K562 (cell line): ENCODE measurements around the gene CMTM8. TPM values are rescaled to one million over a fixed set of nuclear protein-coding genes. Genes with fewer than 3 reads are reported as not detected.

Experiments used
- ATAC-seq: fragments of 200-7000 bp; cut with Tn5 transposase; 3 replicates; pipeline ENCODE4 v1.9.1; 2020; ENCODE audit warnings: moderate library complexity
- BruUV-seq: library from RNA; stranded (reverse); fragments of 400-500 nt; replicated peaks from 2 replicates; lab custom pipeline; 2021; lab: Mats Ljungman, UMichigan
- CTCF ChIA-PET: fragments of 300-600 bp; formaldehyde crosslinking; extraction: SDS; loops from one replicate; lab custom pipeline; 2021; ENCODE audit warnings: low intra/inter-chr PET ratio; lab: Yijun Ruan, JAX
- POLR2A ChIA-PET: fragments of 300-600, 350-650 bp; sonication (Branson Sonifier 250); formaldehyde crosslinking; extraction: SDS; loops from one replicate; lab custom pipeline; 2021; ENCODE audit warnings: antibody characterized with exemption, inconsistent platforms; lab: Yijun Ruan, JAX
- DNase-seq, 4 experiments: peaks; one replicate each; pipeline versions ENCODE4 v3.0.0 to v3.0.0-alpha.2; 2011 to 2018; ENCODE audit warnings: low spot score in 3 of 4, mixed read lengths in 3 of 4; ENCODE audit errors: extremely low read depth in 1 of 4
- FAIRE-seq: peaks from 2 replicates; lab custom pipeline; 2011; peaks lifted over from hg19 to GRCh38; lab: Jason Lieb, UNC
- H2AFZ ChIP-seq: 2 replicates; pipeline ENCODE4 v1.6.0; 2011; ENCODE audit warnings: low read depth, low read length, control low read depth, inconsistent platforms
- H3K27ac ChIP-seq: fragments of 200-600 bp; 3 replicates; pipeline ENCODE4 v1.8.0; 2011; ENCODE audit warnings: low read depth, mild to moderate bottlenecking, control low read depth, inconsistent platforms, low read length, moderate library complexity, mixed read lengths; ENCODE audit errors: extremely low read depth
- H3K27me3 ChIP-seq, 2 experiments: fragments of 300-600 bp in 1 of 2; 2 replicates in 1 of 2; 3 replicates in 1 of 2; pipeline versions ENCODE4 v1.6.0 to v1.8.0; 2011; ENCODE audit warnings: inconsistent platforms in 2 of 2, low read length in 2 of 2, mild to moderate bottlenecking in 1 of 2, mixed read lengths in 1 of 2, moderate library complexity in 1 of 2; ENCODE audit not compliant: control insufficient read depth in 2 of 2, insufficient read depth in 2 of 2
- H3K36me3 ChIP-seq: fragments of 300-600 bp; 3 replicates; pipeline ENCODE4 v1.8.0; 2011; ENCODE audit warnings: mild to moderate bottlenecking, low read length, inconsistent platforms; ENCODE audit not compliant: control insufficient read depth, insufficient read depth
- H3K4me1 ChIP-seq, 2 experiments: fragments of 200-600 bp in 1 of 2; replicated peaks in 1 of 2; 2 replicates in 1 of 2; 3 replicates in 1 of 2; pipeline versions ENCODE4 v1.5.1 to v1.8.0; 2011; ENCODE audit warnings: inconsistent platforms in 2 of 2, low read length in 2 of 2, mild to moderate bottlenecking in 1 of 2, mixed read lengths in 1 of 2, moderate library complexity in 1 of 2; ENCODE audit not compliant: control insufficient read depth in 2 of 2, insufficient read depth in 2 of 2
- H3K4me2 ChIP-seq: 2 replicates; pipeline ENCODE4 v1.6.1; 2011; ENCODE audit warnings: low read length, control low read depth, inconsistent platforms, mixed read lengths; ENCODE audit not compliant: insufficient read depth
- H3K4me3 ChIP-seq: fragments of 200-600 bp; sonication (generic), shearing (Covaris generic); 2 replicates; pipeline ENCODE4 v1.5.1; 2016; ENCODE audit warnings: control low read depth, inconsistent platforms
- H3K79me2 ChIP-seq: fragments of 200-600 bp; 3 replicates; pipeline ENCODE4 v1.8.0; 2011; ENCODE audit warnings: low read length, inconsistent platforms; ENCODE audit not compliant: control insufficient read depth, insufficient read depth
- H3K9ac ChIP-seq, 2 experiments: 2 replicates each; pipeline versions ENCODE4 v1.6.0 to v1.6.1; 2011; ENCODE audit warnings: low read depth in 2 of 2, low read length in 2 of 2, control low read depth in 1 of 2, inconsistent platforms in 1 of 2, mild to moderate bottlenecking in 1 of 2, mixed read lengths in 1 of 2; ENCODE audit not compliant: insufficient read depth in 1 of 2
- H3K9me1 ChIP-seq: one replicate; pipeline ENCODE4 v1.6.0; 2011; ENCODE audit warnings: inconsistent platforms, mild to moderate bottlenecking, low read length, moderate library complexity; ENCODE audit not compliant: control insufficient read depth, insufficient read depth
- H3K9me3 ChIP-seq: replicated peaks from 2 replicates; pipeline ENCODE4 v1.5.1; 2011; ENCODE audit warnings: low read depth, low read length, inconsistent platforms; ENCODE audit not compliant: control insufficient read depth, insufficient read depth
- H4K20me1 ChIP-seq: replicated peaks from 2 replicates; pipeline ENCODE4 v1.6.1; 2011; ENCODE audit warnings: low read length, inconsistent platforms, mixed read lengths; ENCODE audit not compliant: control insufficient read depth, insufficient read depth
- HMG20B ChIP-seq: fragments of 250-450 bp; sonication (Bioruptor Pico); IDR thresholded peaks from 2 replicates; pipeline ENCODE4 v1.5.0; 2021; ENCODE audit warnings: mild to moderate bottlenecking
- LCOR ChIP-seq: sonication (generic); formaldehyde crosslinking; IDR thresholded peaks from 2 replicates; pipeline ENCODE4 v1.8.0; 2022; ENCODE audit warnings: mild to moderate bottlenecking, missing genetic modification reagents
- SIN3A ChIP-seq, 2 experiments: fragments of 150-350 bp in 1 of 2; IDR thresholded peaks; 2 replicates each; pipeline ENCODE4 v1.6.1; 2011 to 2016; ENCODE audit warnings: borderline replicate concordance in 2 of 2, low read depth in 2 of 2, low read length in 2 of 2, mild to moderate bottlenecking in 2 of 2, moderate library complexity in 2 of 2; ENCODE audit not compliant: control insufficient read depth in 1 of 2
- ZNF77 ChIP-seq: fragments of 250-450 bp; sonication (Bioruptor Pico); IDR thresholded peaks from 2 replicates; pipeline ENCODE4 v1.5.0; 2020
- WGBS: fragments of 100-300 bp; shearing (Covaris generic); methylation state at CpG from one replicate; pipeline ENCODE4 v1.1.6; 2016; ENCODE audit warnings: low coverage, mixed read lengths; ENCODE audit not compliant: insufficient coverage; ENCODE audit errors: missing lambda C conversion rate; 5-methylcytosine and 5-hydroxymethylcytosine counted together
- in situ Hi-C: fragments of 300-500 bp; cut with MboI; formaldehyde crosslinking; loops from 4 replicates; pipeline ENCODE4 v1.15.0; 2018; ENCODE audit warnings: inconsistent platforms, mixed read lengths
- intact Hi-C: fragments of 100-400 bp; cut with micrococcal nuclease; formaldehyde crosslinking; loops from 2 replicates; pipeline ENCODE4 v1.14.2; 2022
- polyA plus RNA-seq, 8 experiments: library from polyadenylated mRNA; depleted of rRNA in 4 of 8; stranded (reverse) in 5 of 8; unstranded in 3 of 8; fragments of >200 nt; fragmentation: Nextera tagmentation in 2 of 8; fragmentation: Illumina TruSeq in 1 of 8; extraction: Ambion mirVana in 2 of 8; extraction: Trizol in 1 of 8; gene quantifications; 2 replicates each; pipeline versions ENCODE4 v1.2.1 to v1.2.3, GENCODE V29; 2011 to 2014; ENCODE audit warnings: inconsistent platforms in 1 of 8, missing spikeins in 1 of 8
- total RNA-seq, 7 experiments: library from RNA; depleted of rRNA in 6 of 7; stranded (reverse); fragments of >200 nt in 6 of 7; fragmentation: Illumina TruSeq in 2 of 7; extraction: Trizol in 2 of 7; gene quantifications; 2 replicates each; pipeline versions ENCODE4 v1.2.1 to v1.2.3, GENCODE V29; 2011 to 2021; ENCODE audit warnings: low replicate concordance in 1 of 7
- TF ChIP-seq, protein P1 (sequence below): fragments of 250-450 bp; sonication (Bioruptor Pico); IDR thresholded peaks from 2 replicates; pipeline ENCODE4 v1.4.0; 2020

CMTM8 gene
- total and polyA plus RNA-seq, 9 of the 15 experiments (the other 6 are each of a cell fraction or from before 2014, with no cell fraction given), result not detected

DNA sequence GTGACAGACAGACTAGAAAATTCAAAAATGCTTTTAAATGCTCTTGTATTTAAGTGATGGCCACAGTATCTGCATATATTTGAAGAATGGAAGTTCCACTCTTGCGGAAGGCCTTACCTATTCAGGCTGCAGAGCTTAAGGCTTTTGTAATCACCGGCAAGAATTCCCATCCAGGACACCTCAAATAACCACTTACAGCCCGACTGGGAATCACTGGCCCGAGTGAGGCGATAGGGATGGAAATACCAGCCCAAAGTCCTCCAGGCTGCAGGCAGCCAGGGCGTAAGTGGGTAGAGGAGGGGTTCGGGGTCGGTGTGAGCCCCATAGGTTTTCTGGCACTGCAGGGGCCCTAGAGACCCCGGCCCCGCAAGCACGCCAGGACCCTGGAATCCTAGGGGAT, 162.6 kb downstream of the CMTM8 start:
- Histone ChIP-seq H3K4me1 (peaks cover 0 to 6% of the 10 kb centered on the region in 2 experiments; a peak in 1 of 5 replicates), H4K20me1 (no peaks in the 10 kb centered on the region), H3K4me2 (no peak overlapping the region), H2AFZ (no peak overlapping the region), H3K27me3 (peaks cover 22 to 35% of the 10 kb centered on the region in 2 experiments; a peak in 4 of 5 replicates), H3K27ac (no peak overlapping the region), H3K79me2 (no peaks in the 10 kb centered on the region), H3K9ac (no peak overlapping the region), H3K4me3 (no peak overlapping the region), H3K36me3 (no peaks in the 10 kb centered on the region), H3K9me3 (no peaks in the 10 kb centered on the region), H3K9me1 (no peaks in the 10 kb centered on the region)
- TF ChIP-seq HMG20B (no peak), LCOR (CRISPR knock-in tag) (no peak), ZNF77 (no peak), SIN3A (IDR thresholded peaks at IDR 0.05; ENCODE audit: borderline replicate concordance in 2 of 2, control insufficient read depth in 1 of 2, low read depth in 2 of 2, low read length in 2 of 2) (no peak)
- TF ChIP-seq, protein P1, sequence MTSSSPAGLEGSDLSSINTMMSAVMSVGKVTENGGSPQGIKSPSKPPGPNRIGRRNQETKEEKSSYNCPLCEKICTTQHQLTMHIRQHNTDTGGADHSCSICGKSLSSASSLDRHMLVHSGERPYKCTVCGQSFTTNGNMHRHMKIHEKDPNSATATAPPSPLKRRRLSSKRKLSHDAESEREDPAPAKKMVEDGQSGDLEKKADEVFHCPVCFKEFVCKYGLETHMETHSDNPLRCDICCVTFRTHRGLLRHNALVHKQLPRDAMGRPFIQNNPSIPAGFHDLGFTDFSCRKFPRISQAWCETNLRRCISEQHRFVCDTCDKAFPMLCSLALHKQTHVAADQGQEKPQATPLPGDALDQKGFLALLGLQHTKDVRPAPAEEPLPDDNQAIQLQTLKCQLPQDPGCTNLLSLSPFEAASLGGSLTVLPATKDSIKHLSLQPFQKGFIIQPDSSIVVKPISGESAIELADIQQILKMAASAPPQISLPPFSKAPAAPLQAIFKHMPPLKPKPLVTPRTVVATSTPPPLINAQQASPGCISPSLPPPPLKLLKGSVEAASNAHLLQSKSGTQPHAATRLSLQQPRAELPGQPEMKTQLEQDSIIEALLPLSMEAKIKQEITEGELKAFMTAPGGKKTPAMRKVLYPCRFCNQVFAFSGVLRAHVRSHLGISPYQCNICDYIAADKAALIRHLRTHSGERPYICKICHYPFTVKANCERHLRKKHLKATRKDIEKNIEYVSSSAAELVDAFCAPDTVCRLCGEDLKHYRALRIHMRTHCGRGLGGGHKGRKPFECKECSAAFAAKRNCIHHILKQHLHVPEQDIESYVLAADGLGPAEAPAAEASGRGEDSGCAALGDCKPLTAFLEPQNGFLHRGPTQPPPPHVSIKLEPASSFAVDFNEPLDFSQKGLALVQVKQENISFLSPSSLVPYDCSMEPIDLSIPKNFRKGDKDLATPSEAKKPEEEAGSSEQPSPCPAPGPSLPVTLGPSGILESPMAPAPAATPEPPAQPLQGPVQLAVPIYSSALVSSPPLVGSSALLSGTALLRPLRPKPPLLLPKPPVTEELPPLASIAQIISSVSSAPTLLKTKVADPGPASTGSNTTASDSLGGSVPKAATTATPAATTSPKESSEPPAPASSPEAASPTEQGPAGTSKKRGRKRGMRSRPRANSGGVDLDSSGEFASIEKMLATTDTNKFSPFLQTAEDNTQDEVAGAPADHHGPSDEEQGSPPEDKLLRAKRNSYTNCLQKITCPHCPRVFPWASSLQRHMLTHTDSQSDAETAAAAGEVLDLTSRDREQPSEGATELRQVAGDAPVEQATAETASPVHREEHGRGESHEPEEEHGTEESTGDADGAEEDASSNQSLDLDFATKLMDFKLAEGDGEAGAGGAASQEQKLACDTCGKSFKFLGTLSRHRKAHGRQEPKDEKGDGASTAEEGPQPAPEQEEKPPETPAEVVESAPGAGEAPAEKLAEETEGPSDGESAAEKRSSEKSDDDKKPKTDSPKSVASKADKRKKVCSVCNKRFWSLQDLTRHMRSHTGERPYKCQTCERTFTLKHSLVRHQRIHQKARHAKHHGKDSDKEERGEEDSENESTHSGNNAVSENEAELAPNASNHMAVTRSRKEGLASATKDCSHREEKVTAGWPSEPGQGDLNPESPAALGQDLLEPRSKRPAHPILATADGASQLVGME (CRISPR knock-in tag), result no peak
- in situ Hi-C loops (no loop called here), intact Hi-C loops (no loop called here)
- DNase-seq (no peak), ATAC-seq (no peak), FAIRE-seq (no peak)
- ChIA-PET POLR2A (no interaction called here), CTCF (no interaction called here)
- 10% methylated on average over 10 of the region's 11 CpGs for WGBS
- BruUV-seq, result no TSS peak
